PFSK-1 (cell line): Measurements from ENCODE around the gene TMEM176B.

Source experiments
- SIN3A ChIP-seq: IDR thresholded peaks from 2 replicates; pipeline ENCODE4 v1.6.1; 2012; ENCODE audit warnings: mild to moderate bottlenecking, low read length, moderate library complexity, borderline replicate concordance; ENCODE audit not compliant: insufficient read depth
- TAF1 ChIP-seq: IDR thresholded peaks from 2 replicates; pipeline ENCODE4 v1.6.1; 2012; ENCODE audit warnings: low read length, control low read depth, borderline replicate concordance; ENCODE audit not compliant: insufficient read depth
- TF ChIP-seq, protein P1 (sequence below), 2 experiments: IDR thresholded peaks; 2 replicates each; pipeline versions ENCODE4 v1.6.1 to v1.8.0; 2011 to 2012; ENCODE audit warnings: low read depth in 2 of 2, low read length in 2 of 2, control low read depth in 1 of 2, inconsistent platforms in 1 of 2, mild to moderate bottlenecking in 1 of 2, moderate library complexity in 1 of 2; ENCODE audit not compliant: insufficient read depth in 1 of 2

DNA sequence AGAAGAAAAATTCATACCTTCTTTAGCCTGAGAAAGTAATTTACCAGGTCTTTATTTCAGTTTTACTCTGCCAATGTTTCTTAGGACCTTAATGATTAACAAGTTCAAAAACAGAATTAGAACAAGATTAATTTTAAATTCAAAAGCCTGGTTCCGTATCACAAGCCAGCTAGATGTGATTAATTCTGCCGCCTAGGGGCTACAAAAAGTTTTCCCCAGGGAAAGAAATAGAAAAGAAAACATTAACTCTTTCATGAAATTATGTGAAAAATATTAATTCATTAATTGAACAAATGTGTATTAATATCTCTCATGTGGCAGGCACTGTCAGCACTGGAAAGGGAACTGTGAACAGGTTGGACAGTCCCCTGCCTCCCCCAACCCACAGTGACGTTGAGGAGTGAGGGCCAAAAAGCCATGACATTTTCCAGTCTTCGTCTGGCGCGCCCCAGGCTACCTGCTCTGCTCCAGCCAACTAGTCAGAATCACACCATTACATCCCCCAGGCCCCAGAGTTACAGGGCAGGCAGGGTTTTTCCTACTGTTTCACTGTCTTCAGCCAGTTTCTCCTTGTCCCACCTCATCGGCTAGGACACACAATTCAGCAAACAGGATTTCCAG is 20.5 kb upstream of the TMEM176B start:
- TF ChIP-seq TAF1 (no peak), SIN3A (no peak)
- TF ChIP-seq, protein P1, sequence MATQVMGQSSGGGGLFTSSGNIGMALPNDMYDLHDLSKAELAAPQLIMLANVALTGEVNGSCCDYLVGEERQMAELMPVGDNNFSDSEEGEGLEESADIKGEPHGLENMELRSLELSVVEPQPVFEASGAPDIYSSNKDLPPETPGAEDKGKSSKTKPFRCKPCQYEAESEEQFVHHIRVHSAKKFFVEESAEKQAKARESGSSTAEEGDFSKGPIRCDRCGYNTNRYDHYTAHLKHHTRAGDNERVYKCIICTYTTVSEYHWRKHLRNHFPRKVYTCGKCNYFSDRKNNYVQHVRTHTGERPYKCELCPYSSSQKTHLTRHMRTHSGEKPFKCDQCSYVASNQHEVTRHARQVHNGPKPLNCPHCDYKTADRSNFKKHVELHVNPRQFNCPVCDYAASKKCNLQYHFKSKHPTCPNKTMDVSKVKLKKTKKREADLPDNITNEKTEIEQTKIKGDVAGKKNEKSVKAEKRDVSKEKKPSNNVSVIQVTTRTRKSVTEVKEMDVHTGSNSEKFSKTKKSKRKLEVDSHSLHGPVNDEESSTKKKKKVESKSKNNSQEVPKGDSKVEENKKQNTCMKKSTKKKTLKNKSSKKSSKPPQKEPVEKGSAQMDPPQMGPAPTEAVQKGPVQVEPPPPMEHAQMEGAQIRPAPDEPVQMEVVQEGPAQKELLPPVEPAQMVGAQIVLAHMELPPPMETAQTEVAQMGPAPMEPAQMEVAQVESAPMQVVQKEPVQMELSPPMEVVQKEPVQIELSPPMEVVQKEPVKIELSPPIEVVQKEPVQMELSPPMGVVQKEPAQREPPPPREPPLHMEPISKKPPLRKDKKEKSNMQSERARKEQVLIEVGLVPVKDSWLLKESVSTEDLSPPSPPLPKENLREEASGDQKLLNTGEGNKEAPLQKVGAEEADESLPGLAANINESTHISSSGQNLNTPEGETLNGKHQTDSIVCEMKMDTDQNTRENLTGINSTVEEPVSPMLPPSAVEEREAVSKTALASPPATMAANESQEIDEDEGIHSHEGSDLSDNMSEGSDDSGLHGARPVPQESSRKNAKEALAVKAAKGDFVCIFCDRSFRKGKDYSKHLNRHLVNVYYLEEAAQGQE (IDR thresholded peaks at IDR 0.05; ENCODE audit: insufficient read depth in 1 of 2, low read depth in 2 of 2, low read length in 2 of 2) = no peak
